ENCODE data around the gene SAMD4A.

Gene SAMD4A

GRCh38 chr14:54818201-54819133 lies 251.5 kb downstream of the SAMD4A start:
- TF ChIP-seq CTCF (IDR thresholded peaks at IDR 0.05; ENCODE audit: extremely low read depth, missing control alignments) = no peak
- DNase-seq (ENCODE audit: low spot score) = no peak

GRCh38 chr14:54822685-54823084 lies 255.8 kb downstream of the SAMD4A start:
- no peak for TF ChIP-seq CTCF (IDR thresholded peaks at IDR 0.05; ENCODE audit: extremely low read depth, missing control alignments)
- no peak for DNase-seq (ENCODE audit: low spot score)

GRCh38 chr14:54823757-54824549 lies 257.0 kb downstream of the SAMD4A start:
- TF ChIP-seq CTCF (IDR thresholded peaks at IDR 0.05; ENCODE audit: extremely low read depth, missing control alignments) = no peak
- DNase-seq (ENCODE audit: low spot score) = no peak

GRCh38 chr14:54828037-54828436 lies 261.1 kb downstream of the SAMD4A start:
- DNase-seq (ENCODE audit: low spot score) = no peak
- TF ChIP-seq CTCF (IDR thresholded peaks at IDR 0.05; ENCODE audit: extremely low read depth, missing control alignments) = no peak

- DNase-seq (ENCODE audit: low spot score) = no peak
- TF ChIP-seq CTCF (IDR thresholded peaks at IDR 0.05; ENCODE audit: extremely low read depth, missing control alignments) = no peak
Observed at GRCh38 chr14:54829486-54830224, 262.7 kb downstream of the SAMD4A start.

GRCh38 chr14:54830650-54831049 lies 263.7 kb downstream of the SAMD4A start:
- DNase-seq (ENCODE audit: low spot score) = no peak
- TF ChIP-seq CTCF (IDR thresholded peaks at IDR 0.05; ENCODE audit: extremely low read depth, missing control alignments) = no peak
